K562 (cell line): Measurements from ENCODE around the gene GGACT. TPM values are rescaled to one million over a fixed set of nuclear protein-coding genes. Genes with fewer than 3 reads are reported as not detected.

Source experiments
- ATAC-seq: fragments of 200-7000 bp; cut with Tn5 transposase; 3 replicates; pipeline ENCODE4 v1.9.1; 2020; ENCODE audit warnings: moderate library complexity
- BruUV-seq: library from RNA; stranded (reverse); fragments of 400-500 nt; replicated peaks from 2 replicates; lab custom pipeline; 2021; lab: Mats Ljungman, UMichigan
- CTCF ChIA-PET: fragments of 300-600 bp; formaldehyde crosslinking; extraction: SDS; loops from one replicate; lab custom pipeline; 2021; ENCODE audit warnings: low intra/inter-chr PET ratio; lab: Yijun Ruan, JAX
- POLR2A ChIA-PET: fragments of 300-600, 350-650 bp; sonication (Branson Sonifier 250); formaldehyde crosslinking; extraction: SDS; loops from one replicate; lab custom pipeline; 2021; ENCODE audit warnings: antibody characterized with exemption, inconsistent platforms; lab: Yijun Ruan, JAX
- DNase-seq, 4 experiments: peaks; one replicate each; pipeline versions ENCODE4 v3.0.0 to v3.0.0-alpha.2; 2011 to 2018; ENCODE audit warnings: low spot score in 3 of 4, mixed read lengths in 3 of 4; ENCODE audit errors: extremely low read depth in 1 of 4
- FAIRE-seq: peaks from 2 replicates; lab custom pipeline; 2011; peaks lifted over from hg19 to GRCh38; lab: Jason Lieb, UNC
- H2AFZ ChIP-seq: 2 replicates; pipeline ENCODE4 v1.6.0; 2011; ENCODE audit warnings: low read depth, low read length, control low read depth, inconsistent platforms
- H3K27ac ChIP-seq: fragments of 200-600 bp; 3 replicates; pipeline ENCODE4 v1.8.0; 2011; ENCODE audit warnings: low read depth, mild to moderate bottlenecking, control low read depth, inconsistent platforms, low read length, moderate library complexity, mixed read lengths; ENCODE audit errors: extremely low read depth
- H3K27me3 ChIP-seq, 2 experiments: fragments of 300-600 bp in 1 of 2; 2 replicates in 1 of 2; 3 replicates in 1 of 2; pipeline versions ENCODE4 v1.6.0 to v1.8.0; 2011; ENCODE audit warnings: inconsistent platforms in 2 of 2, low read length in 2 of 2, mild to moderate bottlenecking in 1 of 2, mixed read lengths in 1 of 2, moderate library complexity in 1 of 2; ENCODE audit not compliant: control insufficient read depth in 2 of 2, insufficient read depth in 2 of 2
- H3K36me3 ChIP-seq: fragments of 300-600 bp; 3 replicates; pipeline ENCODE4 v1.8.0; 2011; ENCODE audit warnings: mild to moderate bottlenecking, low read length, inconsistent platforms; ENCODE audit not compliant: control insufficient read depth, insufficient read depth
- H3K4me1 ChIP-seq, 2 experiments: fragments of 200-600 bp in 1 of 2; replicated peaks in 1 of 2; 2 replicates in 1 of 2; 3 replicates in 1 of 2; pipeline versions ENCODE4 v1.5.1 to v1.8.0; 2011; ENCODE audit warnings: inconsistent platforms in 2 of 2, low read length in 2 of 2, mild to moderate bottlenecking in 1 of 2, mixed read lengths in 1 of 2, moderate library complexity in 1 of 2; ENCODE audit not compliant: control insufficient read depth in 2 of 2, insufficient read depth in 2 of 2
- H3K4me2 ChIP-seq: 2 replicates; pipeline ENCODE4 v1.6.1; 2011; ENCODE audit warnings: low read length, control low read depth, inconsistent platforms, mixed read lengths; ENCODE audit not compliant: insufficient read depth
- H3K4me3 ChIP-seq: fragments of 200-600 bp; sonication (generic), shearing (Covaris generic); 2 replicates; pipeline ENCODE4 v1.5.1; 2016; ENCODE audit warnings: control low read depth, inconsistent platforms
- H3K79me2 ChIP-seq: fragments of 200-600 bp; 3 replicates; pipeline ENCODE4 v1.8.0; 2011; ENCODE audit warnings: low read length, inconsistent platforms; ENCODE audit not compliant: control insufficient read depth, insufficient read depth
- H3K9ac ChIP-seq, 2 experiments: 2 replicates each; pipeline versions ENCODE4 v1.6.0 to v1.6.1; 2011; ENCODE audit warnings: low read depth in 2 of 2, low read length in 2 of 2, control low read depth in 1 of 2, inconsistent platforms in 1 of 2, mild to moderate bottlenecking in 1 of 2, mixed read lengths in 1 of 2; ENCODE audit not compliant: insufficient read depth in 1 of 2
- H3K9me1 ChIP-seq: one replicate; pipeline ENCODE4 v1.6.0; 2011; ENCODE audit warnings: inconsistent platforms, mild to moderate bottlenecking, low read length, moderate library complexity; ENCODE audit not compliant: control insufficient read depth, insufficient read depth
- H3K9me3 ChIP-seq: replicated peaks from 2 replicates; pipeline ENCODE4 v1.5.1; 2011; ENCODE audit warnings: low read depth, low read length, inconsistent platforms; ENCODE audit not compliant: control insufficient read depth, insufficient read depth
- H4K20me1 ChIP-seq: replicated peaks from 2 replicates; pipeline ENCODE4 v1.6.1; 2011; ENCODE audit warnings: low read length, inconsistent platforms, mixed read lengths; ENCODE audit not compliant: control insufficient read depth, insufficient read depth
- FOXA3 ChIP-seq, 2 experiments: fragments of 450-650 bp in 1 of 2; sonication (generic) in 1 of 2; formaldehyde crosslinking; IDR thresholded peaks in 1 of 2; conservative IDR thresholded peaks in 1 of 2; 2 replicates each; pipeline versions ENCODE4 v1.4.0 to v1.8.0; 2020 to 2022; ENCODE audit warnings: mild to moderate bottlenecking in 2 of 2, missing genetic modification reagents in 1 of 2
- HDAC2 ChIP-seq: fragments of 450-650 bp; IDR thresholded peaks from 2 replicates; pipeline ENCODE4 v1.6.1; 2016; ENCODE audit warnings: mild to moderate bottlenecking
- HMGN3 ChIP-seq: IDR thresholded peaks from 2 replicates; pipeline ENCODE4 v1.6.1; 2011; ENCODE audit warnings: borderline replicate concordance, low read depth, mild to moderate bottlenecking, mixed read lengths, low read length; ENCODE audit not compliant: insufficient read length; ENCODE audit errors: extremely low read depth
- L3MBTL2 ChIP-seq: fragments of 450-650 bp; IDR thresholded peaks from 2 replicates; pipeline ENCODE4 v1.6.1; 2016; ENCODE audit warnings: mild to moderate bottlenecking, moderate library complexity
- MEIS2 ChIP-seq: fragments of 450-650 bp; IDR thresholded peaks from 2 replicates; pipeline ENCODE4 v1.6.1; 2014; ENCODE audit warnings: mild to moderate bottlenecking; ENCODE audit not compliant: partially characterized antibody
- NCOA2 ChIP-seq, 2 experiments: fragments of 450-650 bp; IDR thresholded peaks; 2 replicates each; pipeline ENCODE4 v1.6.1; 2018; ENCODE audit warnings: mild to moderate bottlenecking in 2 of 2, moderate library complexity in 1 of 2; ENCODE audit not compliant: partially characterized antibody in 2 of 2
- ZC3H11A ChIP-seq: IDR thresholded peaks from 2 replicates; pipeline ENCODE4 v1.6.1; 2012; ENCODE audit warnings: low read depth, low read length, improper control_type of control experiment
- ZNF830 ChIP-seq: fragments of 250-450 bp; sonication (Bioruptor Pico); IDR thresholded peaks from 2 replicates; pipeline ENCODE4 v1.5.0; 2021; ENCODE audit warnings: mild to moderate bottlenecking
- WGBS: fragments of 100-300 bp; shearing (Covaris generic); methylation state at CpG from one replicate; pipeline ENCODE4 v1.1.6; 2016; ENCODE audit warnings: low coverage, mixed read lengths; ENCODE audit not compliant: insufficient coverage; ENCODE audit errors: missing lambda C conversion rate; 5-methylcytosine and 5-hydroxymethylcytosine counted together
- in situ Hi-C: fragments of 300-500 bp; cut with MboI; formaldehyde crosslinking; loops from 4 replicates; pipeline ENCODE4 v1.15.0; 2018; ENCODE audit warnings: inconsistent platforms, mixed read lengths
- intact Hi-C: fragments of 100-400 bp; cut with micrococcal nuclease; formaldehyde crosslinking; loops from 2 replicates; pipeline ENCODE4 v1.14.2; 2022
- polyA plus RNA-seq, 8 experiments: library from polyadenylated mRNA; depleted of rRNA in 4 of 8; stranded (reverse) in 5 of 8; unstranded in 3 of 8; fragments of >200 nt; fragmentation: Nextera tagmentation in 2 of 8; fragmentation: Illumina TruSeq in 1 of 8; extraction: Ambion mirVana in 2 of 8; extraction: Trizol in 1 of 8; gene quantifications; 2 replicates each; pipeline versions ENCODE4 v1.2.1 to v1.2.3, GENCODE V29; 2011 to 2014; ENCODE audit warnings: inconsistent platforms in 1 of 8, missing spikeins in 1 of 8
- total RNA-seq, 7 experiments: library from RNA; depleted of rRNA in 6 of 7; stranded (reverse); fragments of >200 nt in 6 of 7; fragmentation: Illumina TruSeq in 2 of 7; extraction: Trizol in 2 of 7; gene quantifications; 2 replicates each; pipeline versions ENCODE4 v1.2.1 to v1.2.3, GENCODE V29; 2011 to 2021; ENCODE audit warnings: low replicate concordance in 1 of 7
- TF ChIP-seq, protein P1 (sequence below), 2 experiments: fragments of 450-650 bp in 1 of 2; sonication (generic) in 1 of 2; formaldehyde crosslinking in 1 of 2; IDR thresholded peaks in 1 of 2; conservative IDR thresholded peaks in 1 of 2; 2 replicates each; pipeline versions ENCODE4 v1.6.1 to v1.8.1; 2016 to 2023; ENCODE audit warnings: mild to moderate bottlenecking in 2 of 2, moderate library complexity in 2 of 2, inconsistent platforms in 1 of 2, missing genetic modification reagents in 1 of 2
- TF ChIP-seq, protein P2 (sequence below): fragments of 200-800 bp; sonication (Bioruptor generic); IDR thresholded peaks from 2 replicates; pipeline ENCODE4 v1.6.1; 2017; ENCODE audit warnings: missing genetic modification characterization, missing compliant biosample characterization

The GGACT gene
- total and polyA plus RNA-seq, 9 of the 15 experiments (the other 6 are each of a cell fraction or from before 2014, with no cell fraction given): 0.20 to 3.2 (median 1.7) TPM

GRCh38 chr13:100602493-100603111, 14.0 kb upstream of the GGACT start:
- CTCF ChIA-PET: no interaction called here
- ATAC-seq (no peak), DNase-seq (no peak)
- Histone ChIP-seq H3K4me1 (peaks cover 15 to 27% of the 10 kb centered on the region in 2 experiments), H3K9me1 (no peaks in the 10 kb centered on the region), H3K4me3 (no peak overlapping the region), H3K79me2 (no peaks in the 10 kb centered on the region), H3K9me3 (no peaks in the 10 kb centered on the region), H3K9ac (no peak overlapping the region), H2AFZ (no peak overlapping the region), H3K36me3 (no peaks in the 10 kb centered on the region), H3K27ac (no peak overlapping the region)
- 85% methylated on average over 8 of the region's 8 CpGs for WGBS
- no TSS peak for BruUV-seq
- TF ChIP-seq, protein P1, sequence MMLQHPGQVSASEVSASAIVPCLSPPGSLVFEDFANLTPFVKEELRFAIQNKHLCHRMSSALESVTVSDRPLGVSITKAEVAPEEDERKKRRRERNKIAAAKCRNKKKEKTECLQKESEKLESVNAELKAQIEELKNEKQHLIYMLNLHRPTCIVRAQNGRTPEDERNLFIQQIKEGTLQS (IDR thresholded peaks at IDR 0.05): peak; percentile 36; the same call in 1 of the 2 replicates
- TF ChIP-seq, protein P1 (CRISPR knock-in tag; conservative IDR thresholded peaks at IDR 0.05): no peak
- TF ChIP-seq L3MBTL2 (peak; percentile 72), ZNF830 (CRISPR knock-in tag) (no peak), NCOA2 (IDR thresholded peaks at IDR 0.05; ENCODE audit: partially characterized antibody in 2 of 2) (no peak), FOXA3 (CRISPR knock-in tag; conservative IDR thresholded peaks at IDR 0.05 in 1 of 2, IDR thresholded peaks at IDR 0.05 in 1 of 2) (0 out of 4 replicates have a peak, but pooled peaks of 1 of the 2 experiments have one; percentile 18), MEIS2 (no peak), HMGN3 (no peak), HDAC2 (no peak), ZC3H11A (no peak)
- TF ChIP-seq, protein P2, sequence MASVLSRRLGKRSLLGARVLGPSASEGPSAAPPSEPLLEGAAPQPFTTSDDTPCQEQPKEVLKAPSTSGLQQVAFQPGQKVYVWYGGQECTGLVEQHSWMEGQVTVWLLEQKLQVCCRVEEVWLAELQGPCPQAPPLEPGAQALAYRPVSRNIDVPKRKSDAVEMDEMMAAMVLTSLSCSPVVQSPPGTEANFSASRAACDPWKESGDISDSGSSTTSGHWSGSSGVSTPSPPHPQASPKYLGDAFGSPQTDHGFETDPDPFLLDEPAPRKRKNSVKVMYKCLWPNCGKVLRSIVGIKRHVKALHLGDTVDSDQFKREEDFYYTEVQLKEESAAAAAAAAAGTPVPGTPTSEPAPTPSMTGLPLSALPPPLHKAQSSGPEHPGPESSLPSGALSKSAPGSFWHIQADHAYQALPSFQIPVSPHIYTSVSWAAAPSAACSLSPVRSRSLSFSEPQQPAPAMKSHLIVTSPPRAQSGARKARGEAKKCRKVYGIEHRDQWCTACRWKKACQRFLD: no peak
- TF ChIP-seq, all 486 proteins: peak for 3
- no peaks in the 10 kb centered on the region for H3K27me3 ChIP-seq
- intact Hi-C loops (no loop called here), in situ Hi-C loops (loop anchor here (25.0 kb wide), 1 partner anchor 2010 kb away; no protein-coding TSS in a partner anchor)
- no peaks in the 10 kb centered on the region for H4K20me1 ChIP-seq
- FAIRE-seq: peak; percentile 57
- no peak overlapping the region for H3K4me2 ChIP-seq
- POLR2A ChIA-PET: no interaction called here
